Left ventricle myocardium inferior (tissue), 1 donor: ENCODE results near the gene TRRAP. TPM values are rescaled to one million over a fixed set of nuclear protein-coding genes. Genes with fewer than 3 reads are reported as not detected.

Source experiments
- DNase-seq: peaks from one replicate; pipeline ENCODE4 v3.0.0-alpha.2; 2020
- H3K27ac ChIP-seq: fragments of 200-600 bp; replicated peaks from 2 replicates; pipeline ENCODE4 v1.8.0; 2021
- H3K27me3 ChIP-seq: fragments of 200-600 bp; 2 replicates; pipeline ENCODE4 v1.8.0; 2021; ENCODE audit warnings: low read depth
- H3K36me3 ChIP-seq: fragments of 200-600 bp; 2 replicates; pipeline ENCODE4 v1.8.0; 2021
- H3K4me1 ChIP-seq: fragments of 200-600 bp; 2 replicates; pipeline ENCODE4 v1.8.0; 2021
- H3K4me3 ChIP-seq: fragments of 200-600 bp; 2 replicates; pipeline ENCODE4 v1.8.0; 2021; ENCODE audit warnings: mild to moderate bottlenecking, moderate library complexity
- H3K9me3 ChIP-seq: fragments of 200-600 bp; replicated peaks from 2 replicates; pipeline ENCODE4 v1.8.0; 2021
- intact Hi-C: fragments of 100-400 bp; cut with micrococcal nuclease; formaldehyde crosslinking; loops from one replicate; pipeline ENCODE4 v1.11.0; 2022
- total RNA-seq: library from RNA; stranded (reverse); fragmentation: NEBNext Ultra II Directional; extraction: Animal tissue kit (Norgen Biotek cat#: 25700); gene quantifications from one replicate; pipeline ENCODE4 v1.2.1, GENCODE V29; 2021
- TF ChIP-seq, protein P1 (sequence below): fragments of 200-600 bp; IDR thresholded peaks from 2 replicates; pipeline ENCODE4 v1.8.0; 2021; ENCODE audit warnings: antibody characterized with exemption, mild to moderate bottlenecking, borderline replicate concordance
- donor health status: DM: no; HTN: yes; CAD: no; lungs with severe emphysema.

TRRAP gene
- total RNA-seq, 1 donor from 2014 or later = 15.5 TPM

DNA sequence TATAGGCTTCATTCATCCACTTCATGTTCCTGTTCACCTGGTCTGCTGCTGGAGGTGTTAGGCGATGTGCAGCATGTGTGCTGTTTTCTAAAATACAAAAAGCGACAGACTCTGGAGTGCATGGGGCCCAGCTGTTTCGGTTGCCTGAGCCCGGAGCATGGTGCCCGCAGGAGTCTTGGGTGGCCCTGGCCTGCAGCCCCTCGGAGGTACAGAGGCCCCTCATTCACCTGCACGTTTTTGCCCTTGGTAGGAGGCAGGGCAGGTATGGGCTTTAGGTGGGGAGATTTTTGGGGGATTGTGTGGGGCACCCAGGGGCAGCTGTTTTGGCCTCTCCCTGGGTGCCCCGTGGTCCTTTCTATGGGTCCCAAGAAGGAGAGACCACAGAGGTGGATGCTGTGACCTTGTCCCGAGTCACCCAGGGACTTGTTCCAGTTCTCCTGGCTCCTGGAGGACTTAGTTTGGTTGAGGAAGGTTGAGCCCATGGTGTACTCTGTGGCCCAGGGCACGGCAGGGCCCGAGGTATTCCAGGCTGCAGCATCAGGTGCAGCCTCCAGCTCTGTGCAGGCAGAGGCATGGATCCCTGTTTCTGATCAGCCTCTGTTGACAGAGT is 130.7 kb downstream of the TRRAP start:
- Histone ChIP-seq H3K27ac (no peak overlapping the region), H3K4me1 (no peaks in the 10 kb centered on the region), H3K9me3 (no peaks in the 10 kb centered on the region), H3K27me3 (no peaks in the 10 kb centered on the region), H3K36me3 (peaks cover 100% of the 10 kb centered on the region), H3K4me3 (no peak overlapping the region)
- no peak for DNase-seq
- intact Hi-C loops = no loop called here
- TF ChIP-seq, protein P1, sequence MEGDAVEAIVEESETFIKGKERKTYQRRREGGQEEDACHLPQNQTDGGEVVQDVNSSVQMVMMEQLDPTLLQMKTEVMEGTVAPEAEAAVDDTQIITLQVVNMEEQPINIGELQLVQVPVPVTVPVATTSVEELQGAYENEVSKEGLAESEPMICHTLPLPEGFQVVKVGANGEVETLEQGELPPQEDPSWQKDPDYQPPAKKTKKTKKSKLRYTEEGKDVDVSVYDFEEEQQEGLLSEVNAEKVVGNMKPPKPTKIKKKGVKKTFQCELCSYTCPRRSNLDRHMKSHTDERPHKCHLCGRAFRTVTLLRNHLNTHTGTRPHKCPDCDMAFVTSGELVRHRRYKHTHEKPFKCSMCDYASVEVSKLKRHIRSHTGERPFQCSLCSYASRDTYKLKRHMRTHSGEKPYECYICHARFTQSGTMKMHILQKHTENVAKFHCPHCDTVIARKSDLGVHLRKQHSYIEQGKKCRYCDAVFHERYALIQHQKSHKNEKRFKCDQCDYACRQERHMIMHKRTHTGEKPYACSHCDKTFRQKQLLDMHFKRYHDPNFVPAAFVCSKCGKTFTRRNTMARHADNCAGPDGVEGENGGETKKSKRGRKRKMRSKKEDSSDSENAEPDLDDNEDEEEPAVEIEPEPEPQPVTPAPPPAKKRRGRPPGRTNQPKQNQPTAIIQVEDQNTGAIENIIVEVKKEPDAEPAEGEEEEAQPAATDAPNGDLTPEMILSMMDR = no peak

DNA sequence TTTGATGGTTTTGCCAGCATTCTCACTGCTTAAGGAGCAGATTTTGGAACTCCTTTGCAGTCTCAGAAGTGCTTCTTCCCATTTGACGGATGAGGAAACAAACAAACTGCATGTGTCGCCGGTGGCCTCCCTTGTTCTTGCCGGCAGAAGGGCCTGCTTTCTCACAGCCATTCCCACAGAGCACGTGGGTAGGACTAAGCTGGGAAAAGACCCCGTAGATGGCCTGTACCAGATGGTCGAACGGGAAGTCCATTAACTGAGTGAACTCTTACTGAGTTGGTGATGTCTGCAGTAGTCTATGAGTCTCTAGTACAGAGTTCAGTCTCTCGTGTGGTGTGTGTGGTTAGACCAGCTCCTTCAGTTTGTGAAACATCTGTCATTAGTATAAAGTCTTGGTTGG is 131.9 kb downstream of the TRRAP start:
- Histone ChIP-seq H3K9me3 (no peaks in the 10 kb centered on the region), H3K27me3 (no peaks in the 10 kb centered on the region), H3K27ac (no peak overlapping the region), H3K36me3 (peaks cover 100% of the 10 kb centered on the region), H3K4me3 (no peak overlapping the region), H3K4me1 (no peaks in the 10 kb centered on the region)
- intact Hi-C loops = no loop called here
- TF ChIP-seq, protein P1 = no peak
- no peak for DNase-seq

DNA sequence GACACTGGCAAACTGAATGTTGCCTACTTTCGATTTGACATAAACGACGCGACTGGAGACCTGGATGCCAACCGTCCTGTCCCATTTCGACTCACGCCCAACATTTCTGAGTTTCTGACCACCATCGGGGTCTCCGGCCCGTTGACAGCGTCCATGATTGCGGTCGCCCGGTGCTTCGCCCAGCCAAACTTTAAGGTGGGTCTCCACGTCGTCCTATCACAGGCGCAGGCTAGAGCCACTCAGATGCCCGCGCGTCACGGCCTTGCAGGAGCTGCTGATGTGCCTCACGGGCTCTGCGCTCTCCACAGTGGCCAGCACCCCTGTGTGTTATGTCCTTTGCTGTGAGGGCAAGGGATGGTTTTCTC is 133.0 kb downstream of the TRRAP start:
- Histone ChIP-seq H3K9me3 (no peaks in the 10 kb centered on the region), H3K4me1 (no peaks in the 10 kb centered on the region), H3K36me3 (peaks cover 100% of the 10 kb centered on the region), H3K27ac (no peak overlapping the region), H3K27me3 (no peaks in the 10 kb centered on the region), H3K4me3 (no peak overlapping the region)
- no peak for DNase-seq
- TF ChIP-seq, protein P1 = no peak
- intact Hi-C loops = no loop called here

DNA sequence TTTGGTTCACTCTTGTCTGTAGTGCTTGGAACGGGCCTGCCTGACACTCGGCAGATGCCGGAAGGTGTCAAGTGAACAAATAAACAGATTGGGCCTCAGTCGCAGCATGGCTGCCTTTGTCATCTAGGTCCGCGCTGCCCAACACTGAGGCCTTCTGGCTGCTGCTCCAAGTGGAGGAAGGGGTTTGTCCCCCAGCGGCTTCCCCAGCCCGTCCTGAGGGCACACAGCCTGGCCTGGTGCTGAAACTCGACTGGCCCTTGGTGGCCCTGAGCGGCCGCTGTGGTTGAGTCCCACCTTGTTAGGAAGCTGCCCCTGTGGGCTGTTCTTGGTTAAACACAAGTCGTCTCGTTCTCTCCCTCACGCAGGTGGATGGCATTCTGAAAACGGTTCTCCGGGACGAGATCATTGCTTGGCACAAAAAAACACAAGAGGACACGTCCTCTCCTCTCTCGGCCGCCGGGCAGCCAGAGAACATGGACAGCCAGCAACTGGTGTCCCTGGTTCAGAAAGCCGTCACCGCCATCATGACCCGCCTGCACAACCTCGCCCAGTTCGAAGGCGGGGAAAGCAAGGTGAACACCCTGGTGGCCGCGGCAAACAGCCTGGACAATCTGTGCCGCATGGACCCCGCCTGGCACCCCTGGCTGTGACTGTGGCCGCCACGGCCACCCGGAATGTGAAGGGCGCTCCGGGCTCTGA is 133.5 kb downstream of the TRRAP start:
- H3K9me3 ChIP-seq = no peaks in the 10 kb centered on the region
- H3K4me1 ChIP-seq = no peaks in the 10 kb centered on the region
- H3K4me3 ChIP-seq = no peak overlapping the region
- H3K27me3 ChIP-seq = no peaks in the 10 kb centered on the region
- no peak overlapping the region for H3K27ac ChIP-seq
- DNase-seq = no peak
- peaks cover 97% of the 10 kb centered on the region for H3K36me3 ChIP-seq
- TF ChIP-seq, protein P1 = no peak
- intact Hi-C loops = no loop called here

DNA sequence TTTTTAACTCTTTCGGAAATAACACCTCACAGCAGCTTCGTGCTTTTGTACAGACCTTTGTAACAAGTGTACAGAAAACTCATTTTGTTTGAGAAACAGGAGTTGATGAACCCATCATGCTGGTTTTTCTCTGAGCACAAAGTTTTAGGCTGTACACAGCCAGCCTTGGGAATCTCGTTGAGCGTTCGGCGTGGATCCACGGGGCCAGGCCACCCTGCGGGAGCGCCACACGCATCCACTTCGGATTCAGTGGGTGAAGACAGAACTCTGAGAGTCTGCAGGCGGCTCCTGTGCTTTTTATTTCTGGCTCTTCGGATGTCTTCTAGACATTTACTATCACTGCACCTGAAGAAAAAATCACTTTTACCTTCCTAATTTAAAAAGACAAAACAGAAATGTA is 134.4 kb downstream of the TRRAP start:
- no peak overlapping the region for H3K4me3 ChIP-seq
- H3K9me3 ChIP-seq = no peaks in the 10 kb centered on the region
- TF ChIP-seq, protein P1 = no peak
- no peak for DNase-seq
- H3K27me3 ChIP-seq = no peaks in the 10 kb centered on the region
- no peaks in the 10 kb centered on the region for H3K4me1 ChIP-seq
- intact Hi-C loops = no loop called here
- no peak overlapping the region for H3K27ac ChIP-seq
- H3K36me3 ChIP-seq = peaks cover 88% of the 10 kb centered on the region
